Hematopoietic multipotent progenitor cell treated with erythropoietin and hydrocortisone succinate and interleukin-3 and kit ligand, for 6 days (in vitro differentiated cells): ENCODE data around the gene NADK2.
"Not testable (repeated sequence)": the region's sequence is repeated elsewhere in the genome, so short reads cannot be mapped to it uniquely, and the experiment has no call there.

ENCODE experiments used
- DNase-seq: peaks from one replicate; pipeline ENCODE4 v3.0.0-alpha.2; 2015

The NADK2 gene

DNA sequence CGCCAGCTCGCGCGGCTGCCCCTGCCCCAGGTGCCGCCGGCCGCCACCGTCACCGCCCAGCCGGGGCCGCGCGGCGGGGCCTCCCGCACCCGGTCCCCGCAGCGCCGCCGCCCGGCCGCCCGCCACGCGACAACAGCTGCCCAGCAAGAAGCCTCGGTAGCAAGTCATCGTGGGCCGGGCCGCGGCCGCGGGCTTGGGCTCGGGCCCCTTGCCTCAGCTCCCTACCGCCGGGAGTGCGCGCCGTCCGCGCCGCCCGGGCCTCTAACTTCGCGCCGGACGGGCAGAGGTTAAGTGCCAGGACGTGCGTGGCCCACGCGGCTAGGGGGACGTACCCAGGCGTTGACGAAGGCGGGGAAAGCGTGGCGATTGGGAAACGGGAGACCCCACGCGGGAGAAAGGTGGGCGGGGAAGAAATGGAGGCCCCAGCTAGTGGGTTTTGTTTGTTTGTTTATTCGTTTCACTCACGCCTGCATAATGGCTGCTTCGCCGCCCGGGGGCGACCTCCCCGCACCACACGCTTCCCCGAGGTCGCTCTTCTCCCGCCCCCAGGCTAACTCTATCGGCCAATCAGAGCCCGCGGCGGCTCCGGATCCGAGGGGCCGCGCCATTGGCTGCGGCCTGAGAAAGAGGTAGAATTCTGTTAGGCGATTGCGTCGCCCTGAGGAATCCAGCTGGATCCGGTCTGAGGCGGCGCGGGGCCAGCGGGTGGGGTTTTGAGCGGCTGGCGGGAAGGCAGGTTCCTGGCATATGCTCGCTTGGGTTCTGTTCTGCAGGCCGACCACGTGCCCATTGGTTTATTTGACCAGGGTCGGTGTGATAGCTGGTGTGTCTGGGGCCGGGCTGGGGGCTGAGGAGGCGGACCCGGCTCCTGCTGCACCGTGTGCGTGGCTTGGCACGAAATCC, at the start of gene NADK2:
TSS of gene NADK2 (minus strand) at position 295 of the 903 bp plus-strand sequence. CDS start at position 168, 127 bp downstream.
- peak; percentile 98 for DNase-seq

DNA sequence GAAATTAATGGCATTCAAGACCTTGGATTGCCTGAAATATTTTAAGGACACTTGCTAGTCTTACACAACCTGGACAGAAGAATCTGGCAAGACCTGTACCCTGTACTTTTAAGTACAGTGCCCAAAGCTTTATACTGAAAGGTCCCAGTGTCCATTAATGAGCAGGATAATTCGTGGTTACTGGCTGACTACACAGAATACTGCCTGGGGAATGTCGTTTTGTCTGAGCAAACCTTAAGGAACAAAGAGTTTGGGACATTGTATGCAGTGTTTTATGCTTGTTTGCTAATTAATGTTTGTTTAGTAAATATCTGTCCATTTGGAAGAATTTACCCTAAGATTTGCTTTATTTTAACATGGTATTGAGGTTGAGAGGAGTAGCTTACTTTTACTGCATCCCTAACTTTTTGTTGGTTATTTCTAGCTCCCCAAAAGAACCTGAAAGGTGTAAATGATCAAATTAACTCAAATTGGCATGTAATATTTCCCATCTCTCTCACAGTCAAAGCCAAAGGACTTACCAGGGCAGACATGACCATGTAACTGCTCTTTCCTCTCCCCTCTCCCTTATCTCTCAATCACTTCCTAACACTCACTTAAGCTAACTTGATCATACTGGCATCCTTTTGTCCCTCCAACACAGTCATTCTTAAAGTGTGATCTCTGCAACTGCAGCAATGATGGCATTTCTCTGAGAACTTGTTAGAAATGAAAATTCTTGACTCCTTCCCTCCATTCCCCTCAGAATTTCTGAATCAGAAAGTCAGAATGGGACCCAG, 44.3 kb upstream of the NADK2 start:
- DNase-seq, result no peak

- DNase-seq, result not testable (repeated sequence)
Observed at GRCh38 chr5:36283775-36284174, 42.0 kb upstream of the NADK2 start.

- DNase-seq, result no peak
Observed at GRCh38 chr5:36281626-36282025, 39.9 kb upstream of the NADK2 start.

- DNase-seq, result no peak
Observed at GRCh38 chr5:36279054-36279698, 37.5 kb upstream of the NADK2 start.

GRCh38 chr5:36277521-36278176, 35.9 kb upstream of the NADK2 start:
- DNase-seq, result no peak

GRCh38 chr5:36276864-36277263, 35.1 kb upstream of the NADK2 start:
- DNase-seq, result no peak

DNA sequence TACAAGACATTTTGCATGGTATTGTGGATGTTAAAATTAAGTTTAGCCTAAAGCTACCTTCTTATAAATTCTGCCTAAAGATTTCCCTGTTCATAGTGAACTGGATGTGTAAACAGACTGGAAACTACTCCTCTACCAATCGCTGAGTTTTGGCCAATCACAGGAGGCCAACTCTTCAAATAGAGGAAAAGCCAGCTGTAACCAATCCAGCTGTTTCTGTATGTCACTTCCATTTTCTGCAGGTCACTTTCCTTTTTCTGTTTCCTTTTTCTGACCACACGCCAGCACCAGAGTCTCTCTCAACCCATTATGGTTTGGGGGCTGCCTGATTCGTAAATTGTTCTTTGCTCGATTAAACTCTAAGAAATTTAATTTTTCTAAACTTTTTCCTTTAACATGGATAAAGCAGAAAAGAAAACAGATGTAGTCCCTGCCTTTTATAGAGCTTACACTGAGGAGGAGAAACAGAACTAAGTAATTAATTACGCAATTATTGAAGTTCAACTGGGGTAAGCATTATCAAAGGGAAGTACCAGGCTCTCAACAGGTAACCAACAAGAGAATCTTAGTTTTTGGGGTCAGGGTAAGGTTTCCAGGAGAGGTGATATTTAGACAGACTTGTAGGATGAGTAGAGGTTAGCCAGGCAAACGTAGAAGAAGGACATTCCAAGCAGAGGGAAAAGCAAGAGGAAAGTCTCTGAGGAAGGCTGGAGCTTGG, 32.2 kb upstream of the NADK2 start:
- peak; percentile 9 for DNase-seq

DNA sequence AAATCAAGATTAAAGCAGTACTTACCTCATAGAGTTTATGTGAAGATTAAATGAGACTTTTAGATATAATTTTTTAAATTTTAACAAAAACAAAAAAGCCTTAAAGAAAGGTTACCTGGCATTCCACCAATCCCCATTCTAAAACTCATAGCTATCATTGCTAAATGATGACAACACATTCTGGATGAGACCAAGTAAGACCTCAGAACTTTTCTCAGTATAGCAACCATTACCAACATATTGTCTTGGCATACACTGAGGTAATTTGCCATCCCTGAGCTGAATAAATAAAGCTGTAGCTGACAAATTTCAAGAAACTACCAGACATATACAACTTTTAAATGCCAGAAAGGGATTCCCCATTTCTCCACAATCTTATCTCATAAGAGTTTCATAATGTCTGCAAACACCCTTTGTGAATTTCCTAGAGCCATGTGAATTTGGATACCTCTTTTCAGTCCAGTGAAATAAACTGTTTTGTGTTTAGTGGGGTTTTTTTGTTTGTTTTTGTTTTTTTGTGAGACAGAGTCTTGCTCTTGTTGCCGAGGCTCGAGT, 30.5 kb upstream of the NADK2 start:
- DNase-seq, result no peak

GRCh38 chr5:36270876-36271575, 29.3 kb upstream of the NADK2 start:
- no peak for DNase-seq

- no peak for DNase-seq
Observed at GRCh38 chr5:36270175-36270574, 28.4 kb upstream of the NADK2 start.

GRCh38 chr5:36269478-36269877, 27.8 kb upstream of the NADK2 start:
- DNase-seq, result no peak

- DNase-seq, result no peak
Observed at GRCh38 chr5:36267905-36268304, 26.2 kb upstream of the NADK2 start.

DNA sequence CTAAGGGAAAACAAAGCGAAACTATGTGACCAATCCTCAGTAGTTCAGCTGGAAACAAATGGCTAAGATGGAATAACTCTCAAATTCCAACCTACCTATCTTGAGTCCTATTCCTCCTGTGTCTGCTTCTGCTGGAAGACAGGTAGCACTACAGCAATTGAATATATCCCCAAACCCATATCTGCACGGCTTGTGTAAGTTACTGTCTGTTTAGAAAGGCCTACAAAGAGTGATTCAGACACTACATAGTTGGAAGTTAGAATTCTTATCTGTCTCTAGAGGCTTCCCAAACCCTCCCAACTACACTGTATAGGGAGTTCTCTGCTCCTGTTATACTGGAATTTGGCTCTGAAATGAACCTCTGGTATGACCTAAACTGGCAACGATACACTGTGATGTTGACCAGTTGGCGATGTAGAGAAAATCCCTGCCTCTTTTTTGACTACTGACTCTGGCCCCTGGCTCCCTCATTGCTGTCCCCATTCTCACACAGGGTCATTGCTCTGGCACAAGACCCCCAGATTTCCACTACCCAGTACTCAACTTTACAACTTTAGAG, 22.6 kb upstream of the NADK2 start:
- DNase-seq, result no peak

- DNase-seq, result no peak
Observed at GRCh38 chr5:36261186-36261585, 19.5 kb upstream of the NADK2 start.

DNA sequence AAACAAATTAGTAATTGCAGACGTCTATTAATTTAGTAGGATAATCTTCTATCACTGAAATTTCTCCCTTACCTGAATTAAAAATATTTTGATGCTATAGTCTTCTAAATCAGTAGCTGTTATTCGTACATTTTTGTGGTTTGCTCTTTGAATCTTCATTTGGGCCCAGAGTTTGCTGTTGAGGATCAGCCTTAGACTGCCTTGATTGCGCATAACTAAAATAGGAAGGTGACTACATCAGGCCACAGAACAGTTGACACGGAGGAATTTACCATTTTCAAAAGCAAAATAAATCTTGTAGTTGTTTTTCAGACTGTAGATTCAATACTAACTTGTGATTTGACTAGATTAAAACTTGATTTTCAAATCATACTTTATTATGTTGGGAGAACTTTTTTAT, 11.8 kb upstream of the NADK2 start:
- no peak for DNase-seq

DNA sequence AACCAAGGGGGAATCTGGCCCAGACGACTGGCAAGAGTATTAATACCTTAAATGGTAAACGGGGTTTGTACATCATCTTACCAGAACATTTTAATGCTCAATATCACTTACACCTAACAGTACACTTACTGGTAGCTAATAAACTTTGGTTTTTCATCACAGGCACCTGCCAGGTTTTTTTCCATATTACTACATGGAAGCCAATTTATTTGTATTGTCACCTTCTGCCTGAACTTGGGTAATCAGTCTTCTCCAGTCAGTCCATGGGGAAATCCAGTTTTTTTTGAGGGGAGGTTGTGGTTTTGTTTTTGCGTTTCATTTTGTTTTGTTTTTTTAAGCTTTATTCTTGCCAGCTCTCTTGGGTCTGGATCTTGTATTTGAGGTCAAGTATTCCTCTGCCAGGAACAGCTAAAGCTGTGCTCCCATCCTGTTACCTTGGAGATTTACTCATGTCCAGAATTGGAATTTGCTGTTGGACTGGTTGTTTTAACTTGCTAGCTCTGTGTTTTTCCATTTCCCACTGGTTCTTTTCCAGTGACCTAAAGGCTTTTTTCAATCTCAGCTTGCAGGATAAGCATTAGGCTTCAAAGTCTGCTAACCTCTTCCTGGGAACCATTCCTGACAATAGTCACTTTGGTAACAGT, 11.1 kb upstream of the NADK2 start:
- no peak for DNase-seq

DNA sequence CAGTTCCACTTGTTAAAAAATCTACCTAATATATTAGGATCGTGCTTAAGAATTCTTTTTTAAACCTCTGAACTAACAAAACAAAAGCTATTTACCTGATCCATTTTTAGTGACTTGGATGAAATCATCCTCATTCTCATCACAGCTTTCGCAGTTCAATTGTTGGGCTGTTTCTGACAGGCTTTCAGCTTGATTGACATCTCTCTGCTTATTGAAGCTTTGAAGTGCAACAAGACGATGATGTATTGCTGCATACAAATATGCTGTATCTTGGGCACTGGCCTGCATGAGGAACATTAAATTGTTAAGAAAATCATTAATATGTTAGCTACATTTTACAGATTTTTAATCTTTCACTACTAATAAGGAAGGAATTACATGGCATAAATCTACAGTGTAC, 9.5 kb upstream of the NADK2 start:
- no peak for DNase-seq

DNA sequence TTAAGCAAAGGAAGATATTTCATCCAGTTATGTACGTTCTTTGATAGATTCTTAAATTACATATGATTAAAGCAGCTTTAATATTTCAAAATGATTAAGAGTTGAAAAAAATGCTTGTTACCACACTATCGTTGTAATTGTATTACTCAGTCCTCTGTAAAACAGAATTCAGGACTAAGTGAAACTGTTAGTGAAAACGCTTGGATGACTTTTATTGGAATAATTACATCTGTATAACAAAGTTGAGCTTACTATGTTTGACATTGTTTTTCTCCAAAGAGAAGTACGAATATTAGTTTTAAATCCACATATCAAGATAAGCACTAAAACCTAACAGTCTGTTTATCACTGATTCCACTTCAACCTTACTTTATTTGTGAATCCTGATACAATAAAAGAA, 8.7 kb upstream of the NADK2 start:
- DNase-seq, result no peak

DNA sequence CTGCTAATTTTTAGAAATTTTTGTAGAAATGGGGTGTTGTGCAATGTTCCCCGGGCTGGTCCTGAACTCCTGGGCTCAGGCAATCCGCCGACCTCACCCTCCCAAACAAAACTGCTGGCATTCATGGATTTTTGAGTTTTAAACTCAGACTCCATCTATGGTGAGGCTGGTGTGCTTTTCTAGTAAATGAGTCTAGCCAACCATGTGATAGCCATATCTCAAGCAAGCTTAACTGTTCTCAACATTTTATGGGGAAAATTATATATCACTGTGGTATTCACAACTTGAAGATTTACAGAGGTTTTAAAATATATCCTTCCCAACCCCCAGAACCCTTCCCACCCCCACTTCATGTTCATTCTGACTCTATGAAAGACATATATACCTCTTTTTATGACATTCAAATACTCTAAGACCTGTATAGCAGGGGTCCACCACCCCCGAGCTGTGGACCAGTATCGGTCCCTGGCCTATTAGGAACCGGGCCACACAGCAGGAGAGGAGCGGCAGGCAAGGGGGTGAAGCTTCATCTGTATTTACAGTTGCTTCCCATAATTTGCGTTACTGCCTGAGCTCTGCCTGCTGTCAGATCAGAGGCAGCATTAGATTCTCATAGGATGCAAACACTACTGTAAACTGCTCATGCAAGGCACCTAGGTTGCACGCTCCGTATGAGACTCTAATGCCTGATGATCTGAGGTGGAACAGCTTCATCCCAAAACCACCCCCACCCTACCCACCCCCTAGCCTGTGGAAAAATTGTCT, 4.5 kb upstream of the NADK2 start:
- no peak for DNase-seq
